NCI-H1105 (cell line): ENCODE data around the gene MITF.

Experiments used
- DNase-seq: peaks from one replicate; lab custom pipeline; 2025; lab: John Stamatoyannopoulos, UW

MITF gene

GRCh38 chr3:69761896-69762767, 22.9 kb downstream of the MITF start:
- no peak for DNase-seq

GRCh38 chr3:69762768-69763229, 23.5 kb downstream of the MITF start:
- no peak for DNase-seq

DNA sequence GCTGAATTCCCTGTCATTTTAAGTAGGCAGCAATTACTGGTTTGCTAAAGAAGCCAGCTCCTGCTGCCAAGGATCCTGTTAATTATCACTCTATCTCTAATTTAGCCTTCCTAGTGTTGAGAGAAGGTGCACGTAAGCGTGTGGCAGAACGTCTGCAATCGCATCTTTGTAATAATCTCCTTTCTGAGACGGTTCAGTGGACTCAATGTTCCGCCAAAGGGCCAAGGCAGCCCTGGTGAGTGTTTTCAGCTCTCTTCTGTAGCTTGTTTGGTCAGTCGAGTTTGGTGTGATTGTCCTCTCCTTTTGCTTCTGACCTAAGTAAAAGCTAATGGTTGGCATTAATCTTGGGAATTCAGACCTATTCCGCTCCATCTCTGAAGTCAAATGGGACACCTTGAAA, 24.2 kb downstream of the MITF start:
- no peak for DNase-seq

DNA sequence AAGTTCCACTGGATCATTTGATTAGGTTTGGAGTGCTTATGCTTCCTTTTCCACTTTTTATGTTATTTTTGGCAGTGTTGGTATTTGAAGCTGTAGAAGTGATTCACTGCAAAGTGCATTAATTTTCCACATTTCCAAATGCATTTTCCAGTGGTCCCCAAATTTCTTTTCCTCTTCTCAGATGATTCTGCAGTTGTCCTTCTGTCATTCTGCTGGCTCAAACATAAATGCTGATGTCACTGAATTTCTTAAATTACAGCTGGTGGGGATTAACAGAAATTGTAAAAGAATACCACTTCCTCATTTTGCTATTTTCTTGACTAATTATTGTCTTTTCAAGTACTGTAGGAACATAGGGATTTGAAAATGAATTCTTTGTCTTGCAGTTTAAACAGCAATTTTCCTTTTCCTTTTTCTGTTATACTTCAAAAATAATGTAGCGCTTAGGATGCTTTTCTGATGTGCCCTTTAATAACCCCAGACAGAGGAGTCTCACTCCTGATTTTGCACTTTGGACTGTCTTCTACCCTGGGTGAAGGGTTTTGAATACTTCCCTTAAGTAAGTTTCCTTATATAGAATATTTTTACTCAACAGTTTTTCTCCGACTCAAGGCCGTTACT, 25.0 kb downstream of the MITF start:
- no peak for DNase-seq

DNA sequence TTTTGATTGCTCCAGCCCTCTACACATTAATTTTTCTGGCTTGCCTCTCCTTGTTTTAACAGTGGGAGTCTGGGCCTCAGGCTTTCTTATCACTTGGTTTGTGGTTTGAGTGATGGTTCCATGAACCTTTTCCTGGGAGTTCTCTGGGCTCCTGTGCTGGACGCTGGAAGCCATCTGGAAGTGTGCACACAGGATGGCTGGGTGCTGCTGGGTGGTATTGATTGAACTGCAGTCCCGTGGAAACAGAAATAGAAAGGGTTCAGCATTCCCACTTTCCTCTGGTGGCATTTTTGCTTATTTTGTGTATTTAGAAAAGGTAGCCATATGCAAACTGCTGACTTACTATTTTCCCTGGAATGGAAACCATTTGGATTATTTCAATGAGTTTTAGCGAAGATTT, 25.6 kb downstream of the MITF start:
- DNase-seq: no peak

GRCh38 chr3:69766638-69767037, 27.4 kb downstream of the MITF start:
- no peak for DNase-seq

DNA sequence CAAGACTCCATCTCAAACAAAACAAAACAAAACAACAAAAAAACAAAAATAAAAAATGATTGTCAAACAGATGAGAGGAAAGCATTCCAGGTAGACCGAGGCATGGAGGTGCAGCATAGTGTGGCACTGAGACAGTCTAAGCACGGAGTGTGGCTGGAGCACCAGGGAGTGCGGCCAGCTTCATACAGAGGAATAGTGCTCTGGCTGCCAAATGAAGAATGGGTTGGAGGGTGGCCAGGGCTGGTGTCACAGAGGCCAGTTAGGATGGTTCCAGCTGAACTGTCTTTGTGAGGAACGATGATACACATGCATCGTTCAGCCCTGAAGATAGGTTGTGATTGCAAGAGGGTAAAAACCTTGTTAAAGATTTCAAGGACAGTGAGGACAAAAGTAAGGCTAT, 28.3 kb downstream of the MITF start:
- no peak for DNase-seq

- no peak for DNase-seq
Measured at GRCh38 chr3:69768438-69768837, 29.2 kb downstream of the MITF start.

- no peak for DNase-seq
Measured at GRCh38 chr3:69770219-69770618, 31.0 kb downstream of the MITF start.

- no peak for DNase-seq
Measured at GRCh38 chr3:69770976-69771634, 31.8 kb downstream of the MITF start.

- DNase-seq: no peak
Measured at GRCh38 chr3:69772152-69772867, 33.0 kb downstream of the MITF start.

DNA sequence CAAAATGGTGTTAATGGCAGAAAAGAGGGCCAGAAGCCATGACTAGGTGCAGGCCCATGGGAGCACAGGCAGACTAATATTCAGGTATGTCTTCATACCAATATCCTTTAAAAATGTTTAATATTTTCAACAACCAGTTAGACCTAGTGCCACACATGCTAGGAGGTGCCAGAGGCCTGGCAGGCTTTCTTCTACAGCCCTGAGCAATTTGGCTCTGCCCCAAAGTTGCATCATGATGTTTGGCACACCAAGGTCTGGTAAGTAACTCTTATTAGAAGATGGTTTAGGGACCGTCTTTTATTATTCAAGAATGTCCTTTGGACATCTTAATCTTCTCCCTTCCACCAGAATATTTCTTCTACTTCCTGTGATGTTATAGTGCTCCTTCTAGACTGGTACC, 34.8 kb downstream of the MITF start:
- DNase-seq: no peak

GRCh38 chr3:69775751-69776150, 36.5 kb downstream of the MITF start:
- DNase-seq: no peak

GRCh38 chr3:69776289-69776688, 37.0 kb downstream of the MITF start:
- no peak for DNase-seq

DNA sequence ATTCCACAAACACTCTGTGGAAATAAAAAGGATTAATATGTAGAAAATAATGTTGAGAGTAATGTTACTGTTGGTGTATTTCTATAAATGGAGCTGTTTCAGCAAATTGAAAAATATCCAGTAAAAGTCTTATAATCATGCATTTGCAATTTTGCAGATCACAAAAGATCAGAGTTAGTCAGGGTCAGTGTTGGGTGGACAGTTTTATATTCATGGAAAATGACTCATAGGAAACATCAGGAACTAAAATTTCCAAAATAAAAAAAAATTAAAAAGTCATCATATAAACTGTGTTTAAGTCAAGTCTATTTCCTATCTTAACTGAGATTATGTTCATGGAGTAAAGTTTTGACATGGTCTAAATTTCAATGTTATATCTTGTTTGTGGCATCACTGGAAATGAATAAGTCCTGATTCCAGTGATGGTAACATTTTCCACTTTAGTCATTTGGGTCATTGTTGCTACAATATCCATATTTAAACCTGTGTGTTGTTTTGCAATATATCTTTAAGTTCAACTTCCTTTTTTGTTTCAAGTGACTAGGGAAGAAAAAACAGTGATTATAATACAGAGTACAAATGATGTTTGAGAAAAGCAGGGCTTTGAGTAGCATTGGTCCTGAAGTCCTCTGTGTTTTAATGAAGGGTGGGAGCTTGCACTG, 37.8 kb downstream of the MITF start:
- no peak for DNase-seq

- DNase-seq: no peak
Measured at GRCh38 chr3:69777582-69777967, 38.3 kb downstream of the MITF start.

- no peak for DNase-seq
Measured at GRCh38 chr3:69781593-69781992, 42.3 kb downstream of the MITF start.

DNA sequence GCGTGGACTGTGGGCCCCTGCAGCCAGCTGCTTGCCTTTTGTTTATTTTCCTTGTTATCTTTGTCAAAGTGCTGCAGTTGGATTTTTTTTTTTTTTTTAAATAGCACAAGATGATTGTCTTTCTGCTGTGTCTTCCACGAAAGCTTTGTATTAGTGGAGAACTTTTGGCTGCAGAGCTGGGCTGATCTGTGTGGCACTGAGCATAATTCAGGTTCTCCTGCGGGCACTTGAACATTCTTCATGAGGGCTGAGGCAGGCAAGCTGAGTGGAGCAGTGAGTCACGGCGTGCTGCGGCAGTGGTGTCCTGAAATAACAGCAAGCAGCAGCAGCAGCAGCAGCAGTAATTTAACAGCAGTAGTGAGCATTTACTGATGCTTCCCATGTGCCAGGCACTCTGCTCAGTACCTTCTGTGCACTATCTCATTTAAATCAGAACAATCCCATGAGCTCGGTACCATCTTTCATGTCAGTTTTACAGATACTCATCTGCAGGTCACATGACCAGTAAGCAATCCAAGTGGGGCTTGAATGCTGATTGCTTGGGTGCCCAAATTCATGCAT, 45.8 kb downstream of the MITF start:
- no peak for DNase-seq

GRCh38 chr3:69785769-69786320, 46.6 kb downstream of the MITF start:
- no peak for DNase-seq

DNA sequence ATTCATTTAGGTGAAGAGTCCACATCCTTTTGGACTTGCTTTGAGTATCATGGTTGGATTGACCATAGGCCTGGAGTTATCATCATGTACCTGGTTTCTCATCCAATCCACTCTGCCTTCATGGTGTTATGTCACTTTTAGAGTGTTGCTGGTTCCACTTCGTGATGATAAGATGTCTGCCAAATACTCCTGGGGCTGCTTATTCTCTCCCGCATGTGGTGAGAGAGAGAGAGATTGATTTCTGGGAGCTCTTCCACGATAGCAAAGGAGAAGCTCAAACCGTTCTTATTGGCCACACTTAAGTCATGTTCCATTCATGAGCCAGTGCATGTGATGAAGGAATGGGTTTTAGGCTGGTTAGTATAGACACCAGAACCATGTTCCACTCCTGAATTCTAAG, 47.6 kb downstream of the MITF start:
- no peak for DNase-seq
